HepG2 (cell line): ENCODE measurements around the gene SLC17A9. TPM values are rescaled to one million over a fixed set of nuclear protein-coding genes. Genes with fewer than 3 reads are reported as not detected.

Source experiments
- HOXA9 ChIP-seq: sonication (generic); formaldehyde crosslinking; IDR thresholded peaks from 2 replicates; pipeline ENCODE4 v1.8.1; 2022; ENCODE audit warnings: missing genetic modification reagents, mild to moderate bottlenecking, moderate library complexity, borderline replicate concordance
- NFYB ChIP-seq: sonication (generic); formaldehyde crosslinking; IDR thresholded peaks from 2 replicates; pipeline ENCODE4 v1.4.0; 2020; ENCODE audit warnings: missing genetic modification reagents
- SP2 ChIP-seq: sonication (generic); formaldehyde crosslinking; IDR thresholded peaks from 2 replicates; pipeline ENCODE4 v1.5.1; 2020; ENCODE audit warnings: mild to moderate bottlenecking, missing genetic modification reagents
- ZBTB38 ChIP-seq: sonication (generic); formaldehyde crosslinking; IDR thresholded peaks from 2 replicates; pipeline ENCODE4 v1.5.1; 2020; ENCODE audit warnings: mild to moderate bottlenecking, missing genetic modification reagents
- ZNF251 ChIP-seq: sonication (generic); formaldehyde crosslinking; IDR thresholded peaks from 2 replicates; pipeline ENCODE4 v1.9.0; 2021; ENCODE audit warnings: mild to moderate bottlenecking, missing genetic modification reagents
- ZNF354B ChIP-seq: sonication (generic); formaldehyde crosslinking; IDR thresholded peaks from 2 replicates; pipeline ENCODE4 v1.8.0; 2022; ENCODE audit warnings: mild to moderate bottlenecking, missing genetic modification reagents
- ZNF564 ChIP-seq: sonication (generic); formaldehyde crosslinking; IDR thresholded peaks from 2 replicates; pipeline ENCODE4 v1.8.1; 2023; ENCODE audit warnings: mild to moderate bottlenecking, missing genetic modification reagents
- ZSCAN20 ChIP-seq: sonication (generic); formaldehyde crosslinking; IDR thresholded peaks from 2 replicates; pipeline ENCODE4 v1.4.0; 2020; ENCODE audit warnings: missing genetic modification reagents, mild to moderate bottlenecking, borderline replicate concordance
- polyA plus RNA-seq, 8 experiments: library from polyadenylated mRNA; depleted of rRNA in 3 of 8; stranded (reverse) in 7 of 8; unstranded in 1 of 8; fragments of >200 nt; fragmentation: Illumina TruSeq in 4 of 8; extraction: Trizol in 4 of 8; gene quantifications; 2 replicates each; pipeline versions ENCODE4 v1.2.1 to v1.2.3, GENCODE V29; 2011 to 2016; ENCODE audit warnings: low read depth in 4 of 8, missing spikeins in 1 of 8, mixed read lengths in 1 of 8; ENCODE audit not compliant: insufficient read depth in 1 of 8
- total RNA-seq, 5 experiments: library from RNA; depleted of rRNA; stranded (reverse); fragments of >200 nt; fragmentation: Illumina TruSeq; extraction: Trizol; gene quantifications; 2 replicates each; pipeline ENCODE4 v1.2.3, GENCODE V29; 2016; ENCODE audit warnings: low read depth in 1 of 5
- TF ChIP-seq, protein P1 (sequence below): sonication (generic); formaldehyde crosslinking; IDR thresholded peaks from 2 replicates; pipeline ENCODE4 v1.4.0; 2020; ENCODE audit warnings: missing genetic modification reagents, borderline replicate concordance
- TF ChIP-seq, protein P2 (sequence below): IDR thresholded peaks from 2 replicates; pipeline ENCODE4 v1.6.1; 2016; ENCODE audit warnings: low read depth
- TF ChIP-seq, protein P3 (sequence below): sonication (generic); formaldehyde crosslinking; IDR thresholded peaks from 2 replicates; pipeline ENCODE4 v1.4.0; 2020; ENCODE audit warnings: missing genetic modification reagents, borderline replicate concordance
- TF ChIP-seq, protein P4 (sequence below): sonication (generic); formaldehyde crosslinking; IDR thresholded peaks from 2 replicates; pipeline ENCODE4 v1.5.0; 2020; ENCODE audit warnings: mild to moderate bottlenecking, missing genetic modification reagents
- TF ChIP-seq, protein P5 (sequence below): sonication (generic); formaldehyde crosslinking; IDR thresholded peaks from 2 replicates; pipeline ENCODE4 v1.8.0; 2023; ENCODE audit warnings: mild to moderate bottlenecking, missing genetic modification reagents
- TF ChIP-seq, protein P6 (sequence below): sonication (generic); formaldehyde crosslinking; IDR thresholded peaks from 2 replicates; pipeline ENCODE4 v1.8.0; 2022; ENCODE audit warnings: missing genetic modification reagents, mild to moderate bottlenecking, borderline replicate concordance

The SLC17A9 gene
- total and polyA plus RNA-seq, 2 of the 13 experiments (the other 11 are each of a cell fraction or from before 2014, with no cell fraction given): 110 to 191 TPM

DNA sequence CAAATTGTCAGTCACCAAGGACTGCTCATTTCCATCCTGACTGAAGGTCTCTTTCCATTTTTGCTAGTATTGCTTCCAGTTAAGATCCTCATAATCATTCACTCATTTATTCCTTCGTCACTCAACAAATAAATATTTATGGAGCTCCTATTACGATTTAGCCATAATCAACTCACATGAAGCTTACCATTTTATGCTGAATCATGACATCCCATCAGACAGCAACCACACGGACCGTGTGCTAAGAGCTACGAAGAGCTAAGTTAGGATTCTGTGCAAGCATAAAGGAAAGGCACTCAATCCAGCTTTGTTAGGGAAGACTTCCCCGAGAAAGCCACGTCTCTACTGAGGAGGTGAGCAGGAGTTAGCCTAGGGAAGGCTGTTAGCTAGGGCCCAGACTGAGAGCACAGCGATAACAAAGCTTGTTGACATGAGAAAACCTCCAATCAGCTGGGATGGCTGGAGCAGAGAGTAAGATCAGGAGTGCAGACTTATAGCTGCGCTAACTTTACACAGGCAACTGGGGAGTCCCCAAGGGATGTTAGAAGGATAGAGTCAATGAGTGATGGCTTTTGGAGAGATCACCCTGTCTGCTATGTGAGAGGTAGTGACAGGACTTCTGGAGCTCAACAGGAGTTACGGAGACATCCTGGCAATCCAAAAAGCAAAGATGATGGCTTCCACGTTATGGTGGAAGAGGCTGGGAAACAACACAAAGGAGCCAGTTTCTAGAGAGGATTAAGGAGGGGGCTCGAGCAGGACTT is 17.1 kb upstream of the SLC17A9 start (continued):
- TF ChIP-seq, protein P1, sequence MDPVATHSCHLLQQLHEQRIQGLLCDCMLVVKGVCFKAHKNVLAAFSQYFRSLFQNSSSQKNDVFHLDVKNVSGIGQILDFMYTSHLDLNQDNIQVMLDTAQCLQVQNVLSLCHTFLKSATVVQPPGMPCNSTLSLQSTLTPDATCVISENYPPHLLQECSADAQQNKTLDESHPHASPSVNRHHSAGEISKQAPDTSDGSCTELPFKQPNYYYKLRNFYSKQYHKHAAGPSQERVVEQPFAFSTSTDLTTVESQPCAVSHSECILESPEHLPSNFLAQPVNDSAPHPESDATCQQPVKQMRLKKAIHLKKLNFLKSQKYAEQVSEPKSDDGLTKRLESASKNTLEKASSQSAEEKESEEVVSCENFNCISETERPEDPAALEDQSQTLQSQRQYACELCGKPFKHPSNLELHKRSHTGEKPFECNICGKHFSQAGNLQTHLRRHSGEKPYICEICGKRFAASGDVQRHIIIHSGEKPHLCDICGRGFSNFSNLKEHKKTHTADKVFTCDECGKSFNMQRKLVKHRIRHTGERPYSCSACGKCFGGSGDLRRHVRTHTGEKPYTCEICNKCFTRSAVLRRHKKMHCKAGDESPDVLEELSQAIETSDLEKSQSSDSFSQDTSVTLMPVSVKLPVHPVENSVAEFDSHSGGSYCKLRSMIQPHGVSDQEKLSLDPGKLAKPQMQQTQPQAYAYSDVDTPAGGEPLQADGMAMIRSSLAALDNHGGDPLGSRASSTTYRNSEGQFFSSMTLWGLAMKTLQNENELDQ (CRISPR knock-in tag): no peak
- TF ChIP-seq ZNF354B (CRISPR knock-in tag) (no peak), ZNF251 (CRISPR knock-in tag) (no peak), NFYB (CRISPR knock-in tag) (no peak), ZSCAN20 (CRISPR knock-in tag) (no peak), ZBTB38 (CRISPR knock-in tag) (no peak; the same call in 1 of the 2 replicates), HOXA9 (CRISPR knock-in tag) (no peak), ZNF564 (CRISPR knock-in tag) (no peak), SP2 (CRISPR knock-in tag) (no peak)
- TF ChIP-seq, protein P2, sequence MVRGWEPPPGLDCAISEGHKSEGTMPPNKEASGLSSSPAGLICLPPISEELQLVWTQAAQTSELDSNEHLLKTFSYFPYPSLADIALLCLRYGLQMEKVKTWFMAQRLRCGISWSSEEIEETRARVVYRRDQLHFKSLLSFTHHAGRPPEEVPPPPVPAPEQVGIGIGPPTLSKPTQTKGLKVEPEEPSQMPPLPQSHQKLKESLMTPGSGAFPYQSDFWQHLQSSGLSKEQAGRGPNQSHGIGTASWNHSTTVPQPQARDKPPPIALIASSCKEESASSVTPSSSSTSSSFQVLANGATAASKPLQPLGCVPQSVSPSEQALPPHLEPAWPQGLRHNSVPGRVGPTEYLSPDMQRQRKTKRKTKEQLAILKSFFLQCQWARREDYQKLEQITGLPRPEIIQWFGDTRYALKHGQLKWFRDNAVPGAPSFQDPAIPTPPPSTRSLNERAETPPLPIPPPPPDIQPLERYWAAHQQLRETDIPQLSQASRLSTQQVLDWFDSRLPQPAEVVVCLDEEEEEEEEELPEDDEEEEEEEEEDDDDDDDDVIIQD (CRISPR knock-in tag): no peak
- TF ChIP-seq, protein P3, sequence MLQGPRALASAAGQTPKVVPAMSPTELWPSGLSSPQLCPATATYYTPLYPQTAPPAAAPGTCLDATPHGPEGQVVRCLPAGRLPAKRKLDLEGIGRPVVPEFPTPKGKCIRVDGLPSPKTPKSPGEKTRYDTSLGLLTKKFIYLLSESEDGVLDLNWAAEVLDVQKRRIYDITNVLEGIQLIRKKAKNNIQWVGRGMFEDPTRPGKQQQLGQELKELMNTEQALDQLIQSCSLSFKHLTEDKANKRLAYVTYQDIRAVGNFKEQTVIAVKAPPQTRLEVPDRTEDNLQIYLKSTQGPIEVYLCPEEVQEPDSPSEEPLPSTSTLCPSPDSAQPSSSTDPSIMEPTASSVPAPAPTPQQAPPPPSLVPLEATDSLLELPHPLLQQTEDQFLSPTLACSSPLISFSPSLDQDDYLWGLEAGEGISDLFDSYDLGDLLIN (CRISPR knock-in tag): no peak
- TF ChIP-seq, protein P4, sequence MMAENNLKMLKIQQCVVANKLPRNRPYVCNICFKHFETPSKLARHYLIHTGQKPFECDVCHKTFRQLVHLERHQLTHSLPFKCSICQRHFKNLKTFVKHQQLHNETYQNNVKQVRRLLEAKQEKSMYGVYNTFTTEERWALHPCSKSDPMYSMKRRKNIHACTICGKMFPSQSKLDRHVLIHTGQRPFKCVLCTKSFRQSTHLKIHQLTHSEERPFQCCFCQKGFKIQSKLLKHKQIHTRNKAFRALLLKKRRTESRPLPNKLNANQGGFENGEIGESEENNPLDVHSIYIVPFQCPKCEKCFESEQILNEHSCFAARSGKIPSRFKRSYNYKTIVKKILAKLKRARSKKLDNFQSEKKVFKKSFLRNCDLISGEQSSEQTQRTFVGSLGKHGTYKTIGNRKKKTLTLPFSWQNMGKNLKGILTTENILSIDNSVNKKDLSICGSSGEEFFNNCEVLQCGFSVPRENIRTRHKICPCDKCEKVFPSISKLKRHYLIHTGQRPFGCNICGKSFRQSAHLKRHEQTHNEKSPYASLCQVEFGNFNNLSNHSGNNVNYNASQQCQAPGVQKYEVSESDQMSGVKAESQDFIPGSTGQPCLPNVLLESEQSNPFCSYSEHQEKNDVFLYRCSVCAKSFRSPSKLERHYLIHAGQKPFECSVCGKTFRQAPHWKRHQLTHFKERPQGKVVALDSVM (CRISPR knock-in tag): no peak
- TF ChIP-seq, protein P5, sequence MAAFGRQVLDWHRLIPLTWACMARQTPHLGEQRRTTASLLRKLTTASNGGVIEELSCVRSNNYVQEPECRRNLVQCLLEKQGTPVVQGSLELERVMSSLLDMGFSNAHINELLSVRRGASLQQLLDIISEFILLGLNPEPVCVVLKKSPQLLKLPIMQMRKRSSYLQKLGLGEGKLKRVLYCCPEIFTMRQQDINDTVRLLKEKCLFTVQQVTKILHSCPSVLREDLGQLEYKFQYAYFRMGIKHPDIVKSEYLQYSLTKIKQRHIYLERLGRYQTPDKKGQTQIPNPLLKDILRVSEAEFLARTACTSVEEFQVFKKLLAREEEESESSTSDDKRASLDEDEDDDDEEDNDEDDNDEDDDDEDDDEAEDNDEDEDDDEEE (CRISPR knock-in tag): no peak
- TF ChIP-seq, protein P6, sequence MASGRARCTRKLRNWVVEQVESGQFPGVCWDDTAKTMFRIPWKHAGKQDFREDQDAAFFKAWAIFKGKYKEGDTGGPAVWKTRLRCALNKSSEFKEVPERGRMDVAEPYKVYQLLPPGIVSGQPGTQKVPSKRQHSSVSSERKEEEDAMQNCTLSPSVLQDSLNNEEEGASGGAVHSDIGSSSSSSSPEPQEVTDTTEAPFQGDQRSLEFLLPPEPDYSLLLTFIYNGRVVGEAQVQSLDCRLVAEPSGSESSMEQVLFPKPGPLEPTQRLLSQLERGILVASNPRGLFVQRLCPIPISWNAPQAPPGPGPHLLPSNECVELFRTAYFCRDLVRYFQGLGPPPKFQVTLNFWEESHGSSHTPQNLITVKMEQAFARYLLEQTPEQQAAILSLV (CRISPR knock-in tag): 0 out of 2 replicates have a peak, but pooled peaks have one; percentile 39
